ENCODE measurements around the gene ECM1. TPM values are rescaled to one million over a fixed set of nuclear protein-coding genes. Genes with fewer than 3 reads are reported as not detected.

Gene ECM1
- total RNA-seq, 1 experiment from 2014 or later, result 10.3 TPM

GRCh38 chr1:150535511-150536287, 27.8 kb downstream of the ECM1 start:
- Histone ChIP-seq H2AFZ (no peak overlapping the region), H3K4me3 (no peak overlapping the region), H3K79me2 (ENCODE audit: low read depth) (no peaks in the 10 kb centered on the region), H3K36me3 (ENCODE audit: low read depth) (no peaks in the 10 kb centered on the region), H3K4me2 (peak overlapping the region; percentile 11; the same call in 1 of the 2 replicates), H3K4me1 (replicated peaks; ENCODE audit: insufficient read depth) (peaks cover 33% of the 10 kb centered on the region), H3K27ac (peak overlapping the region; percentile 30; the same call in 1 of the 2 replicates), H3K9me2 (ENCODE audit: insufficient read depth) (no peaks in the 10 kb centered on the region), H3K27me3 (ENCODE audit: insufficient read depth, low read depth) (no peaks in the 10 kb centered on the region), H4K20me1 (ENCODE audit: insufficient read depth) (no peaks in the 10 kb centered on the region), H3F3A (ENCODE audit: insufficient read depth, low read depth) (peaks cover 23% of the 10 kb centered on the region; the same call in 1 of the 2 replicates), H3K9me3 (ENCODE audit: insufficient read depth, low read depth) (no peaks in the 10 kb centered on the region)
- ChIA-PET POLR2A (ENCODE audit: unreplicated experiment) (interaction anchor here (0.5 to 1.7 kb wide), 5 partner anchors 13 to 514 kb away, joined by 3 to 6 read pairs (median 5); partner anchors contain the start of gene GOLPH3L), CTCF (interaction anchor here (1.4 kb wide), 1 partner anchor 15 kb away, joined by 4 read pairs; no protein-coding TSS in a partner anchor)
- TF ChIP-seq EZH2 (IDR thresholded peaks at IDR 0.05; ENCODE audit: low read depth) (no peak), CTCF (conservative IDR thresholded peaks at IDR 0.05) (no peak)
- peak; percentile 58 to 81 for DNase-seq
- TSS peak; percentile 27 for BruUV-seq (replicated peaks)
- intact Hi-C loops (cut with micrococcal nuclease; ENCODE audit: unreplicated experiment), result no loop called here

- intact Hi-C loops (cut with micrococcal nuclease; ENCODE audit: unreplicated experiment), result no loop called here
- H3K4me2 ChIP-seq, result peak overlapping the region; percentile 53; the same call in 1 of the 2 replicates
- peaks cover 23% of the 10 kb centered on the region; the same call in 1 of the 2 replicates for H3F3A ChIP-seq (ENCODE audit: insufficient read depth, low read depth)
- H3K4me1 ChIP-seq (replicated peaks; ENCODE audit: insufficient read depth), result peaks cover 33% of the 10 kb centered on the region
- H3K27me3 ChIP-seq (ENCODE audit: insufficient read depth, low read depth), result no peaks in the 10 kb centered on the region
- no peaks in the 10 kb centered on the region for H3K9me2 ChIP-seq (ENCODE audit: insufficient read depth)
- H3K79me2 ChIP-seq (ENCODE audit: low read depth), result no peaks in the 10 kb centered on the region
- no peak for TF ChIP-seq CTCF (conservative IDR thresholded peaks at IDR 0.05)
- POLR2A ChIA-PET (ENCODE audit: unreplicated experiment), result interaction anchor here (0.5 to 1.7 kb wide), 6 partner anchors 11 to 650 kb away, joined by 3 to 15 read pairs (median 4); partner anchors contain the start of gene GOLPH3L
- no TSS peak for BruUV-seq (replicated peaks)
- no peaks in the 10 kb centered on the region for H4K20me1 ChIP-seq (ENCODE audit: insufficient read depth)
- CTCF ChIA-PET, result interaction anchor here (0.6 to 1.8 kb wide), 4 partner anchors 8 to 422 kb away, joined by 4 to 11 read pairs (median 5); no protein-coding TSS in a partner anchor
- no peaks in the 10 kb centered on the region for H3K36me3 ChIP-seq (ENCODE audit: low read depth)
- H3K4me3 ChIP-seq, result no peak overlapping the region
- no peak overlapping the region for H3K27ac ChIP-seq
- no peaks in the 10 kb centered on the region for H3K9me3 ChIP-seq (ENCODE audit: insufficient read depth, low read depth)
- DNase-seq, result peak in 1 of 2 experiments; percentile 64
- no peak overlapping the region for H2AFZ ChIP-seq
Observed at GRCh38 chr1:150536836-150537731, 29.2 kb downstream of the ECM1 start.
